H9 (cell line): ENCODE measurements around the gene ENTREP3. TPM values are rescaled to one million over a fixed set of nuclear protein-coding genes. Genes with fewer than 3 reads are reported as not detected.

ENCODE experiments used
- DNase-seq: peaks from one replicate; pipeline ENCODE4 v3.0.0-alpha.2; 2017
- H2AFZ ChIP-seq: one replicate; pipeline ENCODE4 v1.6.1; 2013; ENCODE audit warnings: mild to moderate bottlenecking, low read length, control low read depth, moderate library complexity
- H2AK5ac ChIP-seq: 2 replicates; pipeline ENCODE4 v1.6.1; 2013; ENCODE audit warnings: low read length, control low read depth, mixed read lengths; ENCODE audit not compliant: insufficient read length
- H2BK120ac ChIP-seq: one replicate; pipeline ENCODE4 v1.6.1; 2013; ENCODE audit warnings: low read depth, mild to moderate bottlenecking, low read length, control low read depth, inconsistent platforms; ENCODE audit not compliant: poor library complexity, severe bottlenecking
- H2BK12ac ChIP-seq: 2 replicates; pipeline ENCODE4 v1.6.1; 2013; ENCODE audit warnings: low read length, control low read depth, mixed read lengths, low read depth; ENCODE audit not compliant: insufficient read length
- H2BK15ac ChIP-seq: 2 replicates; pipeline ENCODE4 v1.6.1; 2013; ENCODE audit warnings: low read depth, low read length, control low read depth
- H2BK20ac ChIP-seq: one replicate; pipeline ENCODE4 v1.6.1; 2013; ENCODE audit warnings: low read depth, mild to moderate bottlenecking, low read length, control low read depth, inconsistent platforms; ENCODE audit not compliant: poor library complexity, severe bottlenecking
- H2BK5ac ChIP-seq: 2 replicates; pipeline ENCODE4 v1.6.1; 2013; ENCODE audit warnings: low read length, control low read depth, mixed read lengths; ENCODE audit not compliant: insufficient read length
- H3K14ac ChIP-seq: 2 replicates; pipeline ENCODE4 v1.6.1; 2013; ENCODE audit warnings: low read length, control low read depth; ENCODE audit not compliant: insufficient read depth
- H3K18ac ChIP-seq: 2 replicates; pipeline ENCODE4 v1.6.1; 2013; ENCODE audit warnings: low read depth, mild to moderate bottlenecking, mixed read lengths, low read length, control low read depth; ENCODE audit not compliant: insufficient read length
- H3K23ac ChIP-seq: 2 replicates; pipeline ENCODE4 v1.6.1; 2013; ENCODE audit warnings: low read length, control low read depth, mixed read lengths, low read depth; ENCODE audit not compliant: insufficient read length
- H3K23me2 ChIP-seq: 2 replicates; pipeline ENCODE4 v1.6.1; 2013; ENCODE audit warnings: low read depth, mild to moderate bottlenecking, mixed read lengths, low read length, control low read depth; ENCODE audit not compliant: insufficient read length, poor library complexity, severe bottlenecking
- H3K27ac ChIP-seq: 2 replicates; pipeline ENCODE4 v1.5.1; 2013; ENCODE audit warnings: low read length, control low read depth, mixed read lengths, low read depth; ENCODE audit not compliant: insufficient read length
- H3K27me3 ChIP-seq: 2 replicates; pipeline ENCODE4 v1.6.1; 2013; ENCODE audit warnings: low read length, control low read depth, inconsistent platforms; ENCODE audit not compliant: insufficient read depth
- H3K4ac ChIP-seq: 2 replicates; pipeline ENCODE4 v1.6.1; 2013; ENCODE audit warnings: low read depth, mild to moderate bottlenecking, control low read depth, inconsistent platforms, low read length, moderate library complexity
- H3K4me1 ChIP-seq: 2 replicates; pipeline ENCODE4 v1.6.1; 2013; ENCODE audit warnings: low read length, control low read depth, inconsistent platforms; ENCODE audit not compliant: insufficient read depth
- H3K4me2 ChIP-seq: 2 replicates; pipeline ENCODE4 v1.6.1; 2013; ENCODE audit warnings: low read length, control low read depth, mixed read lengths; ENCODE audit not compliant: insufficient read length, insufficient read depth
- H3K56ac ChIP-seq: 2 replicates; pipeline ENCODE4 v1.6.1; 2013; ENCODE audit warnings: low read depth, mild to moderate bottlenecking, mixed read lengths, low read length, control low read depth; ENCODE audit not compliant: insufficient read length
- H3K79me1 ChIP-seq: 2 replicates; pipeline ENCODE4 v1.6.1; 2013; ENCODE audit warnings: low read depth, mild to moderate bottlenecking, moderate library complexity, low read length, control low read depth, inconsistent platforms; ENCODE audit not compliant: insufficient read depth, poor library complexity, severe bottlenecking
- H3K79me2 ChIP-seq: 2 replicates; pipeline ENCODE4 v1.6.1; 2013; ENCODE audit warnings: low read length, control low read depth, inconsistent platforms; ENCODE audit not compliant: insufficient read depth
- H3K9ac ChIP-seq: 2 replicates; pipeline ENCODE4 v1.6.1; 2013; ENCODE audit warnings: low read length, control low read depth, mixed read lengths; ENCODE audit not compliant: insufficient read length; ENCODE audit errors: extremely low read depth
- H3K9me3 ChIP-seq: one replicate; pipeline ENCODE4 v1.6.1; 2013; ENCODE audit warnings: low read depth, low read length, inconsistent platforms; ENCODE audit not compliant: control insufficient read depth
- H3T11ph ChIP-seq: one replicate; pipeline ENCODE4 v1.6.1; 2013; ENCODE audit warnings: mild to moderate bottlenecking, low read length, control low read depth, inconsistent platforms
- H4K20me1 ChIP-seq: one replicate; pipeline ENCODE4 v1.6.1; 2013; ENCODE audit not compliant: control insufficient read depth, insufficient read length, insufficient read depth
- H4K5ac ChIP-seq: 2 replicates; pipeline ENCODE4 v1.6.1; 2013; ENCODE audit warnings: low read depth, mild to moderate bottlenecking, mixed read lengths, low read length, control low read depth; ENCODE audit not compliant: insufficient read length
- H4K8ac ChIP-seq: replicated peaks from 2 replicates; pipeline ENCODE4 v1.6.1; 2013; ENCODE audit warnings: low read length, control low read depth, mixed read lengths, low read depth; ENCODE audit not compliant: insufficient read length
- H4K91ac ChIP-seq: 2 replicates; pipeline ENCODE4 v1.6.1; 2013; ENCODE audit warnings: low read depth, mild to moderate bottlenecking, moderate library complexity, mixed read lengths, low read length, control low read depth; ENCODE audit not compliant: insufficient read length
- H3K27ac Mint-ChIP-seq, 3 experiments: 2 replicates in 2 of 3; 3 replicates in 1 of 3; pipeline ENCODE4 v1.8.0; 2020 to 2021; ENCODE audit warnings: mixed read lengths in 3 of 3, mild to moderate bottlenecking in 1 of 3, moderate library complexity in 1 of 3
- H3K27me3 Mint-ChIP-seq: 2 replicates; pipeline ENCODE4 v1.8.0; 2021; ENCODE audit warnings: low read depth, mild to moderate bottlenecking, moderate library complexity, mixed read lengths
- H3K36me3 Mint-ChIP-seq, 3 experiments: 2 replicates in 2 of 3; 3 replicates in 1 of 3; pipeline ENCODE4 v1.8.0; 2020 to 2021; ENCODE audit warnings: low read depth in 3 of 3, mixed read lengths in 3 of 3; ENCODE audit not compliant: insufficient read depth in 1 of 3
- H3K4me1 Mint-ChIP-seq, 2 experiments: 2 replicates each; pipeline ENCODE4 v1.8.0; 2020; ENCODE audit warnings: mixed read lengths in 2 of 2
- H3K4me3 Mint-ChIP-seq, 2 experiments: 2 replicates in 1 of 2; 3 replicates in 1 of 2; pipeline ENCODE4 v1.8.0; 2020 to 2021; ENCODE audit warnings: mild to moderate bottlenecking in 2 of 2, mixed read lengths in 2 of 2, moderate library complexity in 1 of 2
- H3K9me3 Mint-ChIP-seq, 2 experiments: 2 replicates in 1 of 2; 3 replicates in 1 of 2; pipeline ENCODE4 v1.8.0; 2020; ENCODE audit warnings: mild to moderate bottlenecking in 2 of 2, mixed read lengths in 2 of 2, moderate library complexity in 1 of 2
- CTCF ChIP-seq: fragments of 200-600 bp; sonication (generic); conservative IDR thresholded peaks from 3 replicates; pipeline ENCODE4 v1.8.0; 2021; ENCODE audit warnings: antibody characterized with exemption, mild to moderate bottlenecking
- WGBS: extraction: QIAGEN DNeasy Blood & Tissue Kit; methylation state at CpG from one replicate; pipeline ENCODE4 v1.1.7; 2013; ENCODE audit warnings: missing lambda C conversion rate, low lambda C conversion rate, mixed read lengths; ENCODE audit not compliant: insufficient read length; ENCODE audit errors: extremely low coverage; 5-methylcytosine and 5-hydroxymethylcytosine counted together
- total RNA-seq: library from RNA; stranded (reverse); gene quantifications from 2 replicates; pipeline ENCODE4 v1.2.1, GENCODE V29; 2021

The ENTREP3 gene
- total RNA-seq, 1 experiment from 2014 or later = 41.0 TPM

DNA sequence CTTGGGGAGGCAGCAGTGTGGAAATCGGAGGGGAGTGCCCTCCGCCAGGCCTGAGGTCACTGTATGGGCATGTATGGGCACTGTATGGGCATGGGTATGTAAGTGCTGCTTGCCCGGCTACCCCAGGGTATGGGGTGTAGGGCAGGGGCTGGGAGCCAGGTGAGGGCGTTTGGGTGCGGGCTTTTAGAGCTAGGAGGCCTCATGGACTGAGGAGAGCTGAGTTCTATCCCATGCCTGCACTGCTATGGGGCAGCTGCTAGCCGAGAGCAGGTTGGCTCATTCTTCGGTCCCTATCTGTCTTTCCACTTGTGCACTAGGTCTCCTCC, 40.6 kb upstream of the ENTREP3 start:
- no peak overlapping the region for H4K5ac ChIP-seq
- no peak overlapping the region for H3K27ac ChIP-seq
- no peaks in the 10 kb centered on the region for H3K9me3 ChIP-seq
- H3K18ac ChIP-seq = no peak overlapping the region
- Mint-ChIP-seq H3K4me3 (peak overlapping the region; percentile 17 to 74; a peak in 3 of 5 replicates), H3K4me1 (peaks cover 12 to 23% of the 10 kb centered on the region in 2 experiments), H3K27me3 (peaks cover 18% of the 10 kb centered on the region), H3K27ac (no peak overlapping the region; a peak in 1 of 7 replicates), H3K9me3 (no peaks in the 10 kb centered on the region; a peak in 1 of 5 replicates), H3K36me3 (no peaks in the 10 kb centered on the region)
- no peak overlapping the region for H3K9ac ChIP-seq
- H4K91ac ChIP-seq = no peak overlapping the region
- no peaks in the 10 kb centered on the region for H3K79me2 ChIP-seq
- no peak overlapping the region for H3K23ac ChIP-seq
- no peak overlapping the region for H2BK5ac ChIP-seq
- no peak overlapping the region for H2AFZ ChIP-seq
- no peaks in the 10 kb centered on the region; the same call in 1 of the 2 replicates for H3K4me1 ChIP-seq
- WGBS = no CpG with 5 or more reads among the region's 7 CpGs
- no peak overlapping the region for H2BK20ac ChIP-seq
- H3K27me3 ChIP-seq = no peaks in the 10 kb centered on the region; the same call in 1 of the 2 replicates
- no peak overlapping the region for H3K56ac ChIP-seq
- H4K8ac ChIP-seq = no peak overlapping the region
- H3K23me2 ChIP-seq = peaks cover 12% of the 10 kb centered on the region
- no peak overlapping the region for H3T11ph ChIP-seq
- H3K79me1 ChIP-seq = no peaks in the 10 kb centered on the region
- H4K20me1 ChIP-seq = no peaks in the 10 kb centered on the region
- no peak for TF ChIP-seq CTCF
- no peak for DNase-seq
- no peak overlapping the region for H2BK120ac ChIP-seq
- H2AK5ac ChIP-seq = no peak overlapping the region
- no peak overlapping the region for H2BK15ac ChIP-seq
- H3K4ac ChIP-seq = no peak overlapping the region
- H3K4me2 ChIP-seq = peak overlapping the region; percentile 67
- H2BK12ac ChIP-seq = no peak overlapping the region
- H3K14ac ChIP-seq = no peak overlapping the region
